SU-DHL-6 (cell line): ENCODE measurements around the gene KIF2A.
A peak's percentile ranks its signal among the peaks of the same experiment; 100 is the strongest.

Experiments
- H2AFZ ChIP-seq: fragments of 200-600 bp; sonication (generic); 2 replicates; pipeline ENCODE4 v1.6.1; 2014; ENCODE audit warnings: low read depth, mild to moderate bottlenecking, moderate library complexity, mixed read lengths, antibody characterized with exemption, low read length; ENCODE audit not compliant: severe bottlenecking
- H3F3A ChIP-seq: fragments of 200-600 bp; shearing (Covaris generic); 2 replicates; pipeline ENCODE4 v1.6.0; 2016; ENCODE audit warnings: antibody characterized with exemption, mild to moderate bottlenecking; ENCODE audit not compliant: insufficient read depth
- H3K27ac ChIP-seq: fragments of 200-600 bp; sonication (generic); 2 replicates; pipeline ENCODE4 v1.5.1; 2016; ENCODE audit warnings: low read depth, mild to moderate bottlenecking, low read length, moderate library complexity, mixed read lengths
- H3K27me3 ChIP-seq: fragments of 200-600 bp; sonication (generic), shearing (Covaris generic); 2 replicates; pipeline ENCODE4 v1.6.0; 2014; ENCODE audit warnings: mild to moderate bottlenecking, low read length
- H3K36me3 ChIP-seq: fragments of 200-600 bp; sonication (generic); 2 replicates; pipeline ENCODE4 v1.6.1; 2014; ENCODE audit warnings: mild to moderate bottlenecking, low read length, mixed read lengths
- H3K4me2 ChIP-seq: fragments of 300-600, 200-600 bp; shearing (Covaris generic), sonication (generic); 2 replicates; pipeline ENCODE4 v1.6.0; 2014; ENCODE audit warnings: low read length, low read depth, mild to moderate bottlenecking; ENCODE audit not compliant: poor library complexity, severe bottlenecking
- H3K4me3 ChIP-seq: fragments of 200-600 bp; sonication (generic); 2 replicates; pipeline ENCODE4 v1.5.1; 2014; ENCODE audit warnings: antibody characterized with exemption, low read length, mild to moderate bottlenecking, mixed read lengths; ENCODE audit not compliant: insufficient read depth, poor library complexity, severe bottlenecking
- H3K79me2 ChIP-seq: fragments of 200-600 bp; sonication (generic); 2 replicates; pipeline ENCODE4 v1.6.1; 2014; ENCODE audit warnings: mild to moderate bottlenecking, low read length, moderate library complexity; ENCODE audit not compliant: insufficient read depth
- H3K9ac ChIP-seq: fragments of 200-600 bp; sonication (generic); 2 replicates; pipeline ENCODE4 v1.7.0; 2014; ENCODE audit warnings: mild to moderate bottlenecking, low read length
- H3K9me2 ChIP-seq: fragments of 200-600 bp; sonication (generic); replicated peaks from 2 replicates; pipeline ENCODE4 v1.6.1; 2014; ENCODE audit warnings: low read length; ENCODE audit not compliant: insufficient read depth
- H3K9me3 ChIP-seq: fragments of 200-600 bp; sonication (generic); 2 replicates; pipeline ENCODE4 v1.6.1; 2014; ENCODE audit warnings: low read length, mixed read lengths; ENCODE audit not compliant: insufficient read depth
- H4K20me1 ChIP-seq: fragments of 200-600 bp; sonication (generic); 2 replicates; pipeline ENCODE4 v1.6.1; 2014; ENCODE audit warnings: low read depth, mild to moderate bottlenecking, antibody characterized with exemption, low read length, moderate library complexity, mixed read lengths
- EZH2phosphoT487 ChIP-seq: fragments of 200-600 bp; sonication (generic), shearing (Covaris generic); conservative IDR thresholded peaks from 2 replicates; pipeline ENCODE4 v1.6.1; 2018; ENCODE audit warnings: mild to moderate bottlenecking, antibody characterized with exemption, low read length, moderate library complexity, mixed read lengths
- TF ChIP-seq, protein P1 (sequence below): fragments of 200-600 bp; sonication (generic); IDR thresholded peaks from one replicate; pipeline ENCODE4 v1.5.1; 2017; ENCODE audit warnings: antibody characterized with exemption, mild to moderate bottlenecking, low read length, moderate library complexity; ENCODE audit not compliant: insufficient read depth, poor library complexity, severe bottlenecking

Gene KIF2A

DNA sequence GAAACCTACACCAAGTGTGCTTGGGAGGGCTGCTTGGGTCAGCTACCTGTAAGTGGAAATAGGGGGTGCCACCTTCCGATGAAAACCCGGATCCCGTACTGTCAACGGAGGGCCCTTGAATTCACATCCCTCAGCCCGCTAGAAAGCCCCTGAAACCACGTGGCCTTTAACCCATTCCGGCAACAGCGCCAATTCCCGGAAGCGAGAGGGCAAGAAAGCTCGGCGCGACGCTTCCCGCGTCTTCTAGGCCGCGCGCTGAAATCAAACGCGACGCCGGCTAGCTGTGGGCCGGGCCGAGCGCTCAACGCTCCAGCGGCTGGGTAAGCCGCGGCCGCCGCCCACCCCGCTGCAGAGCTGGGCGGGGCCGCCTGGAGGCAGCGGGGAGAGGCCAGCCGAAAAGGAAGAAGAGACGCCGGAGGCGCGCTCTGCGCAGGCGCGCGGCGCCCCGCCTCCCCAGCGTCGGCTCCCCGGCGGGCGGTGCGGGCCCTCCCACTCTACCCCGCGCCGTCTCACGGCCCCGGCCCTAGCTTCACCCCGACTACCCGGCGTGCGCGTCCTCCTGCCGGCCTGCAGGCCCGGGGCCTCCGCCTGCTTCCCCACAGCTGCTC is at the start of gene KIF2A:
KIF2A (plus strand) TSS at position 492 of the 608 bp plus-strand sequence. CDS start 267 bp downstream, outside the sequence.
- Histone ChIP-seq H3K27me3 (no peaks in the 10 kb centered on the region), H3K4me3 (peak within 1 kb of the TSS; percentile 97), H3K27ac (peak within 1 kb of the TSS; percentile 83), H3F3A (peaks cover 7% of the 10 kb centered on the region; the same call in 1 of the 2 replicates), H3K4me2 (peak within 1 kb of the TSS; percentile 72), H3K9me2 (no peaks in the 10 kb centered on the region), H2AFZ (peak within 1 kb of the TSS; percentile 94), H3K9ac (peak within 1 kb of the TSS; percentile 97), H3K36me3 (peaks cover 3% of the 10 kb centered on the region; the same call in 1 of the 2 replicates), H3K79me2 (peaks cover 46% of the 10 kb centered on the region), H4K20me1 (peaks cover 17% of the 10 kb centered on the region), H3K9me3 (no peaks in the 10 kb centered on the region)
- TF ChIP-seq, protein P1, sequence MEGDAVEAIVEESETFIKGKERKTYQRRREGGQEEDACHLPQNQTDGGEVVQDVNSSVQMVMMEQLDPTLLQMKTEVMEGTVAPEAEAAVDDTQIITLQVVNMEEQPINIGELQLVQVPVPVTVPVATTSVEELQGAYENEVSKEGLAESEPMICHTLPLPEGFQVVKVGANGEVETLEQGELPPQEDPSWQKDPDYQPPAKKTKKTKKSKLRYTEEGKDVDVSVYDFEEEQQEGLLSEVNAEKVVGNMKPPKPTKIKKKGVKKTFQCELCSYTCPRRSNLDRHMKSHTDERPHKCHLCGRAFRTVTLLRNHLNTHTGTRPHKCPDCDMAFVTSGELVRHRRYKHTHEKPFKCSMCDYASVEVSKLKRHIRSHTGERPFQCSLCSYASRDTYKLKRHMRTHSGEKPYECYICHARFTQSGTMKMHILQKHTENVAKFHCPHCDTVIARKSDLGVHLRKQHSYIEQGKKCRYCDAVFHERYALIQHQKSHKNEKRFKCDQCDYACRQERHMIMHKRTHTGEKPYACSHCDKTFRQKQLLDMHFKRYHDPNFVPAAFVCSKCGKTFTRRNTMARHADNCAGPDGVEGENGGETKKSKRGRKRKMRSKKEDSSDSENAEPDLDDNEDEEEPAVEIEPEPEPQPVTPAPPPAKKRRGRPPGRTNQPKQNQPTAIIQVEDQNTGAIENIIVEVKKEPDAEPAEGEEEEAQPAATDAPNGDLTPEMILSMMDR: no peak
- TF ChIP-seq EZH2phosphoT487: no peak

DNA sequence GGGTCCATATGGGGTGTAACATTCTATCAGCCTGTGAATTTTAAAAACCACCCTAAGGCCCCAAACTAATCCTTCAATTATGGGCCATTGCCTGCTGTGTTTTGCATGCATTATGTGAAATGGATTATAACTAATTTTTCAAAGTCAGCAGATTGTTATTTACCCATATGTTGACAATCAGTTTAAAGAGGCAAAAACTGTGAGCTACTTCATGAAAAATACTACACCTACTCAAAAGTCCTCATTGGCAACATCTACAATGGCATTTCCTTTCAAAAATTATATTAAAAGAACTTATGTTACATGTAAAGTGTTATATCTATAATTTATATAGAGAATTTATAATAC is 49.0 kb upstream of the KIF2A start:
- Histone ChIP-seq H3K4me3 (no peak overlapping the region), H3F3A (no peaks in the 10 kb centered on the region), H3K9ac (no peak overlapping the region), H2AFZ (no peak overlapping the region), H4K20me1 (no peaks in the 10 kb centered on the region), H3K4me2 (no peak overlapping the region), H3K79me2 (no peaks in the 10 kb centered on the region), H3K36me3 (no peaks in the 10 kb centered on the region), H3K27me3 (no peaks in the 10 kb centered on the region), H3K9me2 (no peaks in the 10 kb centered on the region), H3K27ac (no peak overlapping the region), H3K9me3 (no peaks in the 10 kb centered on the region)
- TF ChIP-seq, protein P1: no peak
- TF ChIP-seq EZH2phosphoT487: no peak

DNA sequence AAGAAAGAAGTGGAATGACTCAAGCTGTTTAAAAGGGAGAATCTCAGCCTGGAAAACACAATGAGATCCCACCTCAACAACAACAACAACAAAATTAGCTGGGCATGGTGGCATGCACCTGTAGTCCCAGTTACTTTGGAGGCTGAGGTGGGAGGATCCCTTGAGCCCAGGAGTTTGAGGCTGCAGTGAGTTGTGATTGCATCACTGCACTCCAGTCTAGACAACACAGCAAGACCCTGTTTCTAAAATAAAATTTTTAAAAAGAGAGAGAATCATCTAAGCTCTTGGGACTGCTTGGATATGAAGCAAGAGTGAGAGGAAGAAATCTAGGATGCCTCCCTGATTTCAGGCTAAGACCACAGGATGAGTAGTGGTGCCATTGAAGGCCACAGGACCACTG is 47.4 kb upstream of the KIF2A start:
- H3K9ac ChIP-seq: no peak overlapping the region
- no peak overlapping the region for H3K4me2 ChIP-seq
- no peaks in the 10 kb centered on the region for H3K79me2 ChIP-seq
- H3K9me3 ChIP-seq: no peaks in the 10 kb centered on the region
- H3K36me3 ChIP-seq: no peaks in the 10 kb centered on the region
- H4K20me1 ChIP-seq: no peaks in the 10 kb centered on the region
- no peaks in the 10 kb centered on the region for H3K9me2 ChIP-seq
- H3K4me3 ChIP-seq: no peak overlapping the region
- H3F3A ChIP-seq: no peaks in the 10 kb centered on the region
- TF ChIP-seq, protein P1: no peak
- no peak for TF ChIP-seq EZH2phosphoT487
- no peaks in the 10 kb centered on the region for H3K27me3 ChIP-seq
- no peak overlapping the region for H2AFZ ChIP-seq
- no peak overlapping the region for H3K27ac ChIP-seq
